ENCODE data around the gene CLCN1. TPM values are rescaled to one million over a fixed set of nuclear protein-coding genes. Genes with fewer than 3 reads are reported as not detected.

CLCN1 gene
- total and polyA plus RNA-seq, 2 of the 8 experiments (the other 6 are each of a cell fraction or from before 2014, with no cell fraction given): 0.36 to 0.41 TPM

DNA sequence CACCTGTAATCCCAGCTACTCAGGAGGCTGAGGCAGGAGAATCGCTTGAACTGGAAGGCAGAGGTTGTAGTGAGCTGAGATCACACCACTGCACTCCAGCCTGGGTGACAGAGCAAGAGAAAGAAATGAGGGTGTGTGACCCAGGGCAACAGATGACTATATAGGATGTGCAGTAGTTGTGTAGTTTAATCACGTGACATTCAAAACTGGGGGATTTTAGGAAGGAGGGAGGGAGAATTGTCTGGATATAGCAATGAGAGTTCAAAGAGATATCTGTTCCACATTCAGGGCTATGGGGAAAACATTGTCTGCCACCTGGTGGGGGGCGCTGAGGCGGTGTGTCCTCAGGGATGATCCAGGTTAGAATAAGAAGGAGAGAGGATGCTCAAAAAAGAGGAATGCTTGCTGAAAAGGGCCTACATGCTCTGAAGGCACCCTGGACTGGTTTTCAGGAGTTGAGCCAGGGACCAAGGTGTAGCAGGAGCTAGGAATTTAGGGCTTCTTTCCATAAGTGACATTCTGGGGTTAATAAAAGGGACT is 57.4 kb downstream of the CLCN1 start:
- TF ChIP-seq, protein P1, sequence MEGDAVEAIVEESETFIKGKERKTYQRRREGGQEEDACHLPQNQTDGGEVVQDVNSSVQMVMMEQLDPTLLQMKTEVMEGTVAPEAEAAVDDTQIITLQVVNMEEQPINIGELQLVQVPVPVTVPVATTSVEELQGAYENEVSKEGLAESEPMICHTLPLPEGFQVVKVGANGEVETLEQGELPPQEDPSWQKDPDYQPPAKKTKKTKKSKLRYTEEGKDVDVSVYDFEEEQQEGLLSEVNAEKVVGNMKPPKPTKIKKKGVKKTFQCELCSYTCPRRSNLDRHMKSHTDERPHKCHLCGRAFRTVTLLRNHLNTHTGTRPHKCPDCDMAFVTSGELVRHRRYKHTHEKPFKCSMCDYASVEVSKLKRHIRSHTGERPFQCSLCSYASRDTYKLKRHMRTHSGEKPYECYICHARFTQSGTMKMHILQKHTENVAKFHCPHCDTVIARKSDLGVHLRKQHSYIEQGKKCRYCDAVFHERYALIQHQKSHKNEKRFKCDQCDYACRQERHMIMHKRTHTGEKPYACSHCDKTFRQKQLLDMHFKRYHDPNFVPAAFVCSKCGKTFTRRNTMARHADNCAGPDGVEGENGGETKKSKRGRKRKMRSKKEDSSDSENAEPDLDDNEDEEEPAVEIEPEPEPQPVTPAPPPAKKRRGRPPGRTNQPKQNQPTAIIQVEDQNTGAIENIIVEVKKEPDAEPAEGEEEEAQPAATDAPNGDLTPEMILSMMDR (IDR thresholded peaks at IDR 0.05; ENCODE audit: control extremely low read depth in 1 of 3, insufficient read depth in 1 of 3, low read depth in 1 of 3, low read length in 3 of 3): peak in 1 of 3 experiments; percentile 24; a peak in 1 of 4 replicates
- TF ChIP-seq TBP (IDR thresholded peaks at IDR 0.05; ENCODE audit: low read depth, low read length): no peak
- peak; percentile 25 to 33; a peak in 2 of 4 replicates for TF ChIP-seq RAD21 (IDR thresholded peaks at IDR 0.05 in 1 of 2, conservative IDR thresholded peaks at IDR 0.05 in 1 of 2; ENCODE audit: low read depth in 2 of 2, low read length in 2 of 2)
- no peak for TF ChIP-seq YY1 (IDR thresholded peaks at IDR 0.05; ENCODE audit: low read depth, low read length)
- Histone ChIP-seq H3K18ac (ENCODE audit: extremely low read depth, low read length) (no peak overlapping the region), H2BK12ac (ENCODE audit: low read depth, low read length) (0 out of 2 replicates have a peak overlapping the region, but pooled peaks have one; percentile 13), H3K4me1 (replicated peaks in 1 of 4; ENCODE audit: control insufficient read depth in 3 of 4, insufficient read depth in 4 of 4, low read length in 3 of 4) (peaks cover 6 to 21% (median 11%) of the 10 kb centered on the region in 4 experiments; a peak in 5 of 7 replicates), H2BK120ac (replicated peaks; ENCODE audit: low read depth, low read length) (no peak overlapping the region), H2BK20ac (ENCODE audit: low read length) (no peak overlapping the region), H4K8ac (ENCODE audit: extremely low read depth, insufficient read depth, low read length) (no peak overlapping the region), H3K4me3 (ENCODE audit: extremely low read depth in 1 of 4, insufficient read depth in 2 of 4, low read depth in 3 of 4, low read length in 4 of 4) (no peak overlapping the region), H3K4ac (replicated peaks; ENCODE audit: insufficient read length, low read depth, low read length) (no peak overlapping the region), H4K91ac (replicated peaks; ENCODE audit: insufficient read length, low read length) (no peak overlapping the region), H3K14ac (ENCODE audit: insufficient read length) (no peak overlapping the region), H3K23me2 (ENCODE audit: low read depth, low read length) (no peaks in the 10 kb centered on the region), H3K36me3 (ENCODE audit: control insufficient read depth in 2 of 4, insufficient read depth in 4 of 4, low read length in 3 of 4) (no peaks in the 10 kb centered on the region), H3K56ac (replicated peaks; ENCODE audit: insufficient read length, low read depth, low read length) (no peak overlapping the region), H3K79me2 (ENCODE audit: control insufficient read depth in 1 of 2, insufficient read depth in 2 of 2, low read length in 2 of 2) (no peaks in the 10 kb centered on the region), H4K20me1 (replicated peaks in 1 of 2; ENCODE audit: control insufficient read depth in 1 of 2, insufficient read depth in 2 of 2, low read length in 2 of 2) (no peaks in the 10 kb centered on the region), H2BK5ac (ENCODE audit: low read depth, low read length) (no peak overlapping the region), H3K23ac (ENCODE audit: insufficient read length) (no peak overlapping the region), H3K27me3 (replicated peaks in 1 of 4; ENCODE audit: control insufficient read depth in 3 of 4, extremely low read depth in 1 of 4, insufficient read depth in 3 of 4, low read length in 3 of 4) (no peaks in the 10 kb centered on the region), H2AK5ac (ENCODE audit: low read depth, low read length) (no peak overlapping the region), H3K9me3 (ENCODE audit: insufficient read depth in 2 of 2, low read depth in 1 of 2, low read length in 1 of 2) (no peaks in the 10 kb centered on the region), H3K9ac (replicated peaks in 1 of 4; ENCODE audit: extremely low read depth in 1 of 4, low read depth in 3 of 4, low read length in 3 of 4) (no peak overlapping the region), H2AFZ (ENCODE audit: low read length) (no peak overlapping the region), H3K79me1 (ENCODE audit: low read depth, low read length) (no peaks in the 10 kb centered on the region), H4K5ac (ENCODE audit: insufficient read length, low read depth, low read length) (no peak overlapping the region), H3K4me2 (ENCODE audit: insufficient read depth in 1 of 2, low read depth in 2 of 2, low read length in 2 of 2) (no peak overlapping the region), H2BK15ac (ENCODE audit: low read length) (0 out of 2 replicates have a peak overlapping the region, but pooled peaks have one; percentile 49), H3K27ac (ENCODE audit: low read depth, low read length) (no peak overlapping the region)
- WGBS, 2 experiments (ENCODE audit: extremely low coverage in 1 of 2, insufficient coverage in 1 of 2, insufficient read length in 1 of 2, insufficient replicate concordance in 2 of 2, low coverage in 1 of 2, low lambda C conversion rate in 2 of 2, missing lambda C conversion rate in 1 of 2): 71% methylated on average over 4 of the region's 4 CpGs; no CpG with 5 or more reads in 1 of the 2 experiments
- no peak for FAIRE-seq
- ChIA-PET CTCF (ENCODE audit: partially characterized antibody) (interaction anchor here (0.5 to 17.5 kb wide), 14 partner anchors 11 to 133 kb away, joined by 3 to 359 read pairs (median 6); partner anchors contain the start of gene EPHA1), POLR2A (ENCODE audit: partially characterized antibody) (interaction anchor here (1.6 to 19.0 kb wide), 4 partner anchors 5 to 85 kb away, joined by 4 to 518 read pairs (median 233); partner anchors contain the start of genes CASP2, EPHA1, FAM131B and ZYX)
- DNase-seq (ENCODE audit: low read depth in 1 of 2, low spot score in 2 of 2): no peak
